DMS 273 (cell line): ENCODE results near the gene TMEM208.

Experiments
- DNase-seq: peaks from one replicate; lab custom pipeline; 2025; ENCODE audit not compliant: unreplicated experiment; lab: John Stamatoyannopoulos, UW

TMEM208 gene

DNA sequence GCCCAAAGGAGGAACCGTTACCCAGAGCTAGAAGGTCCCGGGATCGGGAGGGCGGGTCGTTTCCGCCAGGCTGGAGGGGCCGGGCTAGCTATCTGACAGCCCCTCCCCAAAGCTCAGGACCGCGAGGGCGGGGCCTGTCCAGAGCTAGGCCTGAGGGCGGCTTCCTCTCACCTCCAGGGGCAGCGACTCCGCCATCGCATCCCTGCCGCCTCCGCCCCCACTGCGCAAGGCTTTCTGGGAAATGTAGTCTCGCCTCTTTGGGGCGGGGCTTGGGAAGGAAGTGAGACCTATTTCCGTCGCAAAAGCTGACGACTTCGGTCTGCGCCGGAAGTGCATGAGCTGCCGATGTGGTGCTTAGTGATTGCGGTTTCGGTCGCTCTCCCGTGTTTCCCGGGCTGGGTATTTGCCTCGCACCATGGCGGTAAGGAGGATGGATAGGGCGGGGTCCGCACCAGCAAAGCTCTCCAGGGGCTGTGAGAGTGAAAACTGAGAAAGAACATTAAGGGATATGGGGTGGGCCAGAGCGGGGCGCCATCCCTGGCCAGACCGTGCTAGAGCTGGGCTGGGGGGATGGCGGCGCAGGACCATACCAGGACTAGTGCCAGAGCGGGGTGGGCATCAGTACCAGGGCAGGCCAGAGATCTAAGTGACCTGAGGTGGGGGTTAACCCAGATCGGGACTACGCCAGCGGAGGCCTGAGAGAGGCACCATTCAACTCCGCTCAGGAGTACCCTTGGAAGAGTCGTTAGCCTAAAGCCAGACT, at the start of gene TMEM208:
TSS of gene TMEM208 (plus strand) at position 327 of the 763 bp plus-strand sequence. CDS start at position 416, 89 bp downstream.
- DNase-seq, result peak; percentile 100

DNA sequence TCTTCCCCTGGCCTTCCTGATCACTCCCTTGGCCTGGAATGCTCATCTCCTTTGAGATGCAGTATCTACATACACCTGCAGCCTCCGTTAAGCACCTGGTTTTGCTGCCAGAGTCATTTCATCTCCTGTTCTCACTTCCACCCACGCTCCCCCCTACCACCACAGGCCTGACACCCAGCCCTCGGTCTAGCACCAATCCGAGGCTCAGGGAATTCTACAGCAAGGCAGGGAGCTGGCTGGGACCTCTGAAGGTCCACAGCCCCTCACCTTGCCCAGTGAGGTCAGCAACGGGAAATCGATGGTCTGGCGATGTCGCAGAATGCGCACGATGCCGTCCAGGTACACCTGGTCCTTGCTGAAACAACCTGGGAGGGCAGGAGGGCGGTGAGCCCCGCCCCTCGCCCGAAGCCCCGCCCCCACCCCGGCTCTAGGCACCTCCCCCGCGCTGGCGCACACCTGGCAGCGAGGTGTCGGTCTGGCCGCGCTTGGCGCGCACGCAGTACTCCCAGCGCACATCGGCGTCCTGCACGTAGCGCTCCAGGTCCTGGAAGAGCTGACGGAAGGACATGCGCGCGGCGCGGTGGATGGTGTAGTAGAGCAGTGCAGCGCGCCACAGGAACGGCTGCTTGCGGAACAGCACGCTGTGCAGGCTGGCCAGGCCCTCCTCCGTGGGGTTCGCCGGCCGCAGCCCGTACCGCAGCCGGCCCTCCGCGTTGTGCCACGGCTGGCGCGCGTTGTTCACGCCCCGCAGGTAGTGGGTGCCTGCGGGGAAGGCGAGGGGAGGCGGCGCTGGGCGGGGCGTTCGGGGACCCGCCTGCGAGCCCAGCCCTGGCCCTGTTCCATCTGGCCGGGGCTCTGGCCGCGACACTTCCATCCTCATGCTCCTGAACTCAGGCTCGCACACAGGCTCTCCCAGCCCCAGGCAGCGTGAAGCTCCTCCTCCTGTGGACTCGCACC, 48.9 kb upstream of the TMEM208 start:
- DNase-seq, result peak; percentile 87

DNA sequence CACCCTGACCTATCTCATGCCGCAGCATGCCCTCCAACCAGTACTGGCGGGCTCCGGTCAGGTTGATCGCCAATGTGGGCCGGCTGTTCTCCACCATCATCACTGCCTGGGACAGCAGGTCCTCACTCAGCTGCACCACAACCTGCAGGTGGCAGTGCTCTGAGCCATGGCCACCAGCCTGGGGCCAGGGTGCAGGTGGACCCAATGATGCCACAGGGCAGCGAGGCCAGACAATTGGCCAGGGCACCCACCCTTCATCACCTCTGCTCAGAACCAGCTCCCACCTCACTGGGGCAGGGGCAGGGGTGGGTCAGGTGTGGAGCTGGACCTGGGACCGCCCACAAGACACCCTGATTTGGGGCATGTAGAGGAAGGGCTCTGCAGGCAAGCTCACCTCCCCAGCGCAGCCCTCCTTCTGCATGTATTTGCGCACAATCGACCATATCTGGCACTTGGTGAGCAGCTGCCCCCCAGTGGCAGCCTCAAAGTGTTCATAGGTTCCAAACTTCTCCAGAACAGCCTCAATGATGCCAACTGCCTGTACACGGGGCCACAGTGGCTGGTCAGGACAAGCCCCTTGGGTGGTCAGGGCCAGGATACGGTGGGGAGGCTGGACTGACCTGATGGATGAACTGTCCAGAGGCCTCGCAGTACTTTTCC, 47.4 kb upstream of the TMEM208 start:
- peak; percentile 50 for DNase-seq

DNA sequence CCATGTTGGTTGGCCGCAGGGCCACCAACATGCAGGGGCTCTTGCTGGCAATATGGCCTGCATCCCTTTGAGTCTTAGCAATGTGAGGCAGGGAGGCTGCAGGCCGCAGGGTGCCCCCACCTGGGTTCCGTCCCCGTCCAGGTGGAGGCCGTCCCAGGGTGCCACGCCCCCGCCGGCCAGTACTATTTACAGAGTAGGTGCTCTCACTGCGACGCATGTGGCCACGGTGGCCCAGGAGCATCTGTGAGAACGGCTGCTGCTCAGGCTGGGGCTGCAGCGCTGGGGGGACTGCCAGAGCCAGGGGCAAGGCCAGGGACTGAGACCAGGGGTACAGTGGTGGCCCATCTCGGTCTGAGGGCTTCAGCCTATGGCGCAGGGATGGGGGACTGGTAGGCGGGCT, 46.8 kb upstream of the TMEM208 start:
- DNase-seq, result no peak

DNA sequence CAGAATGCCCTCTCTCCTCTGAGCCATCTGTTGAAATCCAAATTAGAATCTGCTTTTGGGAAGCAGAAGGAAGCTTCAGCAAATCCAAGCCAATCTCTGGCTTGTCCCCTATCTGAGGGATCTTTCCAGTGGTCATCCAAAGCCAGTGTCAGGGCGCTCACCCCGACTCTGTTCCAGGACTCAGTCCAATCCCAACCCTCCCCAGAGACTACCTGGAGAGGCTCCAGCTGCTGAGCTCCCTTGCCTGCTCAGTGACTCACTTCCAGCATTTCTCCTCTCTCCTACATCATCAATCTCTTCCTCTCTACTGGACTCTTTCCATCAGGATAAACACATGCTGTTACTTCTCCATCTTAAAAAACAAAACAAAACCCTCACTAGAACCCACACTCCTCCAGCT, 45.6 kb upstream of the TMEM208 start:
- peak; percentile 72 for DNase-seq

DNA sequence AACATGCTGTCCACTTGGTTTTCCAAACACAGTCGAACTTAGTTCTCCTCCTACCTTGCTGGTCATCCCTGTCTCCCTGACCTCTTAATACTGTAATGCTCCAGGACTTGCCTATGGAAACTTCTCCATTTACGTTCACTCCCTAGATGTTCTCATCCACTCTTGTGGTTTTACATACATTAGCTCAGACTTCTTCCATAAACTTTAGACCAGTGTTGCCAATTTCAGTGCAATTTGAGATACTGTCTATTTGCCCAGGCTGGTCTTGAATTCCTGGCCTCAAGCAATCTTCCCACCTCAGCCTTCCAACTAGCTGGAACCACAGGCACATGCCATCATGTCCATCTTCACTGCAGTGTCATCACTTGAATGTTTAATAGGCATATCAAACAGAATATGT, 44.6 kb upstream of the TMEM208 start:
- no peak for DNase-seq

DNA sequence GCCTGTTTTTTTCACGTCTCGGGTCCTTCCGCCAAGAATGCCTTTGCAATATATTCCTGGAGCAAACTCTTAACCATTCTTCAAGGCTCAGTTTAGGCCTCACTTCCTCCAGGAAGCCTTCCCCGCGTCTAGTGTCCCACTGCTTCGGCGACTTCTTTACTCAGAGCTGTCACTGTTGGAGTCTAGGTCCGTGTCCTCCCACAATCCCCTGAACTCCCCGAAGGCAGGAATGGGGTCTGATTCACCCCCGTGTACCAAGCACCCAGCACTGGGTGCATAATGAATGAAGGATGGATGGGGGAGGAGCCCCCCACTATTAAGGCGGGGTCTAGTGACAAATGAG, 43.7 kb upstream of the TMEM208 start:
- DNase-seq, result no peak

DNA sequence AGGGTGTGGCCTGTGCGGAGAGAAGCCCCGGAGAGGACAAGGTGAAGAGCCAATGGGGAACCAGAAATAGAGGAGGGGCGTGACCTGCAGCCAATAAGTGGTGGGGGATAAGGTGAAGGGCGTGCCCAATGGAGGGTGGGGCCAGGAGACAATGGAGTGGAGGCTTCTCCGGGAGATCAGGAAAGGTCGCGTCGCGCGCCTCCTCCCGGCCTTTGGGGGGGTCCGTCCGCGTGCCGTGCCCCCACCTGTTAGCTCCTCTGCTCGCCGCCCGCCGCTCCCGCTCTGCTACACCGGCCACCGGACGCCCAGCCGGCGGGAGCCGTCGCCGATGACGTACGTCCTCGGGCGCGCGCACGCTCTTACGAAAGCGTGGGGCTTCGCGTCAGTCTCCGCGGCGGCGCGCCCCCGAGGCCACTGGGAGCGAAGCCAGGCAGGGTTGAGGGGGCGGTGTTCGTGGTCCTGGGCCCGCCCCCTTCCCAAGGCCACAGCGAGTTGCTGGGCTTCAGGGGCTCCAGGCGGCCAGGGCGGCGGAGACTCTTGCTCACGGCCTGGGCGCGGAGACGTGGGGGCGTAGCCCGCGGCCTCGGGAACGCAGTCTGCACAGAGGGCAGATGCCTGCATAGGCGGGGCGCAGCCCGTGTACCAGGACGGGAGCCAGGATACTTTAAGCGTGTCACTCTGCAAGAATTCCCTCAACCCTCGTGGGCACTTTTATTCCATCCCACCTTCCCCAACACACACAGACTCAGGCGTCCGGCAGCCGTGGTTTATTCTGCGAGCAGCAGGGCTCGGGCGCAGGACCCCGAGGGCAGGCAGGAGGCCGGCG, 43.1 kb upstream of the TMEM208 start, which contains the start of gene MATCAP1:
TSS of gene MATCAP1 (minus strand) at position 337 of the 826 bp plus-strand sequence. CDS start 3,353 bp downstream, outside the sequence.
- peak; percentile 98 for DNase-seq

DNA sequence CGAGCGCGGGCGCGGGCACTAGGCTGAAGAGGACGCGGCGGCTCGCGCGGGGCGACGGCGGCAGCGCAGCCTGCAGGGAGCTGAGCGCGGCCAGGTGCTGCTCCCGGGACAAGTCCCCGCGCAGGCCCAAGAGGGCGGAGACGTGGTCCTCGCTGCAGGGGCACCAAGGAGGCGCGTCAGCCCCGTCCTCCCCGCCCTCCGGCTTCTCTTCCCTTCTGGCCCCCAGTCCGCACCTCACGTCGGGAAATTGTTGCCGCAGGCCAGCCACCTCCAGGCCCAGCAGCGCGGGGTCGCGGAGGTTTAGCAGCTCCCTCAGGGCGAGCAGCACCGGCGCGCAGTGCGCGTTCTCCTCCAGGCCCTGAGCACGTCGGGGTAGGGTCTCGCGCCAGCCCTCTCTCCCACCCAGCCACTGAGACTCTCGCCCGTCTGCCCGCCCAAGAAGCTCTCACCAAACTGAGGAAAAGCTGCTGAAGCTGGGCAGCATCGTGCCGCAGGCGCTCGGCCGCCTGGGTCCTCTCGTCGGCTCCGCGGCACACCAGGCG, 42.4 kb upstream of the TMEM208 start:
- peak; percentile 87 for DNase-seq

DNA sequence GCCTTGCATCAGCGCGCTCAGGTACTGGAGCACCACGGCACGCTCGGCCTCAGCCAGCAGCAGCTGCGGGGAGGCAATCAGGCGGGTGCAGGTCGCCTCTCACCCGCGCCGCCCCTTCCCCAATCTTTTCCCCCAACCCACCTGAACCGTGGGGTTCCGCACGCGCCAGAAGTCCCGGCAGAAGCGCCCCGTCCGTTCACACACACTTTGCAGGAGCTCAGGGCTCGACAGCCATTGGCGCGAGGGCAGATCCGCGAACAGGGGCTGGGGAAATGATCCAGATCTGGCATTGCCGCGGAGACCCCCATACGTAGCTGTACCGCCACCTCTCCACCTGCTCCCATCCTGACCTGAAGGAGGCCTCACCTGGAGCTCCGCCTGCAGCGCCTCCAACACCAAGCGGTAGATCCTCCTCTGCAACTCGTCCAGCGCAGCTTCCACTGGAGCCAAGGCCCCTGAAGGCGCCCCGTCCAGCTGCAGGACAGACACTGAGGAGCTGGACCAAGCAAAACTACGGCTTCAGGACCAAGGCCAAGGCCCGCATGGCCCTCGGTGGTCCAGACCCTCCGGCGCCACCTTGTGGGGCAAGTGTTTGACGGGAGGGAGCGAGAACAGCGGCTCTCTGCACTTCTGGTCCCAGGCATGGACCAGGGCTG, 41.8 kb upstream of the TMEM208 start:
- DNase-seq, result peak; percentile 90

DNA sequence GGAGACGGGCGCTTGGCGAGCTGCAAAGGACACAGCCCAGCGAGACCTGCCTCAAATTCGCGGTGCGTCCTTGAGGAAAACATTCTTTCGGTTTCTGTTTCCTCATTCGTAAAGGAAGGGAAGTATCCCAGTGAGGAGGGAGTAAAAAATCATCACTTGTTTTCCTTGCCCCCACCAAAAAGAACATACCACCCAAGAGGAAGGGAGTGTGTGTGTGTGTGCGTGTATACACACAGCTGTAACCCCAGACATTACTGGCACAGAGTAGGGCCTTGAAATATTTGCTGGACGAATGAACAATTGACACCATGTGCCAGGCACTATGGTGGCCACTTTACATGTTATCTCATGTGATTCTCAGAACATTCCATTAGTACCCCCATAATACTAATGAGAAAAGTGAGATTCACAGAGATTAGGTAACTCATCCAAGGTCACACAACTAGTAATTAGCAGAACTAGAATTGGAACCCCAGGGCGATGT, 41.2 kb upstream of the TMEM208 start:
- no peak for DNase-seq

DNA sequence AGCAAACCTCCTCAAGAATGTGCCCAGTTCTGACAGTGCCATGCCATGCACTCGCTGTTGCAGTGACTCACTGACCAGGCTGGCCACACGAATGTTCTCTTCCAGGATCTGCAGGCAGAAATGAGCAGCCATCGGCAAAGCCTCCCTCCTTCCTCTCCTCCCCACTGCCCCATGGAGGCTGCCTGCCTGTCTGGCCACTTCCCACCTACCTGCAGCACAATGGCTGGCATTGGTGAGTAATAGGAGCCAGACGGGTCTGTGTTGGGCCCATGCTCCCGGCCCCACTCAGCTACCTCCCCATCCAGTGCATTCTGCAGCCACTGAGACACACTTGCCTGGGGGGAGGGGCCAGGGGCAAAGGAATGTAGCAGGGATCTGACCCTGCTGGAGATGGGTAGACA, 40.4 kb upstream of the TMEM208 start:
- no peak for DNase-seq

DNA sequence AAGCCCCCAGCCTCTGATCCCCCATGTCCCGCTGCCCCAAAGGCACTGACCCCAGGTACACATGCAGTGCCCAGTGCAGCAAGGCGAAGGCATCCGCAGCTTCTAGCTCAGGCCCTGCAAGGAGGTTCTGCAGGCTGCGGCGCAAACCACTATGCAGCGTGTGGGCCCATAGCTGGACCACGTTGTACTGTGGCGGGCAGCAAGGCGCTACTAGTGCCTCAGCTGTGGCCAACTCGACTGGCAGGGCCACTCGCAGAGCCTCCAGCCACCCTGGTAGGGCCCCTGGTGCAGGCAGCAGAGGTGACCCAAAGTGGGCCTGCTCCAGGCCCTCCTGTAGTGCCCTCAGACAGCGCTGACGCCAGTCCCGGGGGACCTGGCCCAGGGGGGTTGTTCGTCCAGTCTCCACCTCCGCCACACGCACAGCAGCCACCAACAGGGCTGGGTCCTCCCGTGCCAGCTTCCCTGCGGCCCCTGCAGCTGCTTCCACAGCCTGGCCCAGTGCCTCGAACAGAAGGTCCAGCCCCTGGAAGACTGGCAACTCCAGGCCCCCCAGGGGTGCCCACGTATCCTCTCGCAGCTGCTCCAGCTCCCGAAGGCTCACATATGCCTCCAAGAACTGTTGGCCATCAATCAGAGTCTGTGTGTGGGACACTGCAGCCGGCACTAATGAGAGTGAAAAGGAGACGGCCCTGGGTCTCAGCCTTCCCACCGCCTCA, 39.6 kb upstream of the TMEM208 start:
- peak; percentile 95 for DNase-seq

DNA sequence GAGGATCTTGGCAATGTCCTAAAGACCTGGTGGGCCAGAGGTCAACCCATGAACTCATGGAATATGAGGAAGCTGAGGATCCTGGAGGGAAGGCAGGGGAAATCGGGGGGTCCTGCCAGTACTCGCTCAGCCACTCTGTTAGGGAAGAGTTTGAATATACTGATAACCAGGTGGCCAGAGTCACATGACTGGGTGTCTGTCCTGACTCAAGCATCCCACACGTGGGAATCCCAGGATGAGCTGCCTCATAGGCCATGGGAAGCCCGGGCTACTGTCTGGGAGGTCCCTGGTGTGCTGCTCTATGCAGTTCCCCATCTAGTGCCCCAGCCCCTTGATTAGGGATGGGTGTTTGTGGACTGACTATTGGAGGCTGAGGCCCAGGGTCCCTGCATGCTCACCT, 38.6 kb upstream of the TMEM208 start:
- DNase-seq, result no peak

DNA sequence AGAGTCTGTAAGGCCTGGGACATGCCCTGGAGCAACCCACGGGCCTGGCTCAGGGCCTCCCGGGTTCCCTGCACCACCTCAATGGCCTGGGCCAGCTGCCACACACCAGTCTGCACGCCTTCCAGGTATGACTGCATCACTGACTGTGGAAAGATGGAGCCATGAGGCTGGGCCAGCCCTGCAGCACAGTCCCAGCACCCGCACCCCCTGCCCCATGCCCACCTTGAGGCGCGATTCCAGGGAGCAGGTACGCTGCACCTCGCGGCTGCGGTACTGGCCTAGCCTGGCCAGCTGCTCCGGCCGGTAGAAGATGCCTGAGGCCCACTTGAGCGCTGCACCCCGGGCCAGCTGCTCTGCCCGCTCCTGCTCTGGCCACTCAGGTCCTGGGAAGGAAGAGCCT, 38.1 kb upstream of the TMEM208 start:
- no peak for DNase-seq

DNA sequence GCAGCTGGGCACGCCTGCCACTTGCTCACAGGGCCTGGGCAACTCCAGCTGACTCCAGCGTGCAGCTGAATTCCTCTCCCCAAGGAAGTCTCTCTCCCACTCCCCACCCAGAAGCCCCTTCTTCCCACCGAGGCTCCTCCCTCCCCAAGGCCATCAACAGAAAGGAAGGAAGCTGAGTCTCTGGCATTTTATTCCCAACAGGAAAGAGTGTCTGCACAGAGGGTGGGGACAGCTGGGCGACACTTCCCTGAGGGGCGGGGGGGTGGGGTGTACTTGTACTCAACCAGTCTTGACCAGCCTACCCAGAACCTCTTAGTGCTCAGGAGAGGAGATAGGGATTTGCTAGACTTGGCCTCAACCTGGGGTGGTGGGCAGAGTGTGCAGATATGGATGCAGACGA, 36.9 kb upstream of the TMEM208 start, which contains the start of gene EXOC3L1:
TSS of gene EXOC3L1 (minus strand) at position 96 of the 400 bp plus-strand sequence. CDS start 460 bp downstream, outside the sequence.
- no peak for DNase-seq

DNA sequence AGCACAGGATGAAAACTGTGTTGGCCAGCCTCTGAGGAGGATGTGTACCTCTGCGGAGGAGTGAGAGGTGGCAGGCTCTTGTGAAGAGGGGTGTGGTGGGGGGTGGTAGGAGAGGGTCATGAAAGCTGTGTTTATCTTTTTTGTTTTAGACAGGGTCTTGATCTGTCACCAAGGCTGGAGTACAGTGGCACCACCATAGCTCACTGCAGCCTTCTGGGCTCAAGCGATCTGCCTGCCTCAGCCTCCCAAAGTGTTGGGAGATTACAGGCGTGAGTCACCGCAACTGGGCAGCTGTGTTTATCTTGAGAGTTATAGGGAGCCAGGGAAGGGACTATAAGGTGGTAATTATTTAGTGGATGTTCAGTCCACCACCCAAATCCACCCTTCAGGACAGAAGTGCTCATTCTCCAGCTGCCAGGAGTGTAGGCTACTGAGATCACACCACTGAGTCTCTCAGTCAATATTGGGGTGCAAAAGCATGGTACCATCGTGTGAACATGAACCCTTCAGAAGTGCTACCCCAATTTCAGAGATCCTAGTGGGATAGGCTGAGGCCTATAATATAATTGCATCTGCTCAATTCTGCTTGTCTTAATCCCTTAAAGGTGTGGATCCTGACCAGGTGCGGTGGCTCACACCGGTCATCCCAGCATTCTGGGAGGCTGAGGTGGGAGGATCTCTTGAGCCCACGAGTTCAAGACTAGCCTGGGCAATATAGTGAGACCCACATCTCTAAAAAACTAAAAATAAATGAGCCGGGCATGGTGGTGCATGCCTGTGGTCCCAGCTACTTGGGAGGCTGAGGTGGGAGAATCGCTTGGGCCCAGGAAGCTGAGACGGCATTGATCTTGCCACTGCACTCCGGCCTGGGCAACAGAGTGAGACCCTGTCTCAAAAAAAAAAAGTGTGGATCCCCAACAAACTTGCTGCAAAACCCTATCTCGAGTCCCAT, 36.2 kb upstream of the TMEM208 start:
- DNase-seq, result no peak
